Endodermal cell (in vitro differentiated cells): ENCODE measurements around the gene LIMK2. TPM values are rescaled to one million over a fixed set of nuclear protein-coding genes. Genes with fewer than 3 reads are reported as not detected.

Experiments used
- DNase-seq: peaks from one replicate; pipeline ENCODE4 v3.0.0-alpha.2; 2017
- H3K27ac ChIP-seq: 2 replicates; pipeline ENCODE4 v1.5.1; 2013; ENCODE audit warnings: mild to moderate bottlenecking, low read depth, low read length, moderate library complexity
- H3K27me3 ChIP-seq: 2 replicates; pipeline ENCODE4 v1.6.1; 2013; ENCODE audit warnings: mild to moderate bottlenecking, low read length, moderate library complexity; ENCODE audit not compliant: insufficient read depth, control insufficient read depth, poor library complexity, severe bottlenecking
- H3K36me3 ChIP-seq: 2 replicates; pipeline ENCODE4 v1.7.0; 2013; ENCODE audit warnings: mild to moderate bottlenecking, low read length, moderate library complexity; ENCODE audit not compliant: control insufficient read depth, insufficient read depth
- H3K4me1 ChIP-seq: one replicate; pipeline ENCODE4 v1.7.0; 2013; ENCODE audit warnings: low read length; ENCODE audit not compliant: control insufficient read depth, insufficient read depth
- H3K4me3 ChIP-seq: 2 replicates; pipeline ENCODE4 v1.5.1; 2013; ENCODE audit warnings: mild to moderate bottlenecking, low read length, moderate library complexity
- H3K9ac ChIP-seq: 2 replicates; pipeline ENCODE4 v1.6.1; 2013; ENCODE audit warnings: mild to moderate bottlenecking, low read length, moderate library complexity; ENCODE audit not compliant: poor library complexity, severe bottlenecking; ENCODE audit errors: extremely low read depth
- H3K9me3 ChIP-seq: 2 replicates; pipeline ENCODE4 v1.6.1; 2013; ENCODE audit warnings: mild to moderate bottlenecking, low read length, moderate library complexity; ENCODE audit not compliant: control insufficient read depth
- H3K27ac Mint-ChIP-seq: 2 replicates; pipeline ENCODE4 v1.8.0; 2020; ENCODE audit warnings: mixed read lengths
- H3K27me3 Mint-ChIP-seq: 2 replicates; pipeline ENCODE4 v1.8.0; 2021; ENCODE audit warnings: mild to moderate bottlenecking, mixed read lengths; ENCODE audit not compliant: insufficient read depth
- H3K36me3 Mint-ChIP-seq: 2 replicates; pipeline ENCODE4 v1.8.0; 2020; ENCODE audit warnings: low read depth, mixed read lengths
- H3K4me1 Mint-ChIP-seq: 2 replicates; pipeline ENCODE4 v1.8.0; 2020; ENCODE audit warnings: mixed read lengths
- H3K4me3 Mint-ChIP-seq: 2 replicates; pipeline ENCODE4 v1.8.0; 2020; ENCODE audit warnings: mild to moderate bottlenecking, moderate library complexity, mixed read lengths
- H3K9me3 Mint-ChIP-seq: 2 replicates; pipeline ENCODE4 v1.8.0; 2020; ENCODE audit warnings: mild to moderate bottlenecking, mixed read lengths
- CTCF ChIP-seq: fragments of 200-600 bp; sonication (generic); conservative IDR thresholded peaks from 2 replicates; pipeline ENCODE4 v1.5.0; 2021; ENCODE audit warnings: antibody characterized with exemption, mild to moderate bottlenecking
- WGBS, 2 experiments: methylation state at CpG; one replicate each; pipeline versions ENCODE4 v1.1.5 to v1.1.7; 2013; ENCODE audit warnings: missing lambda C conversion rate in 2 of 2, mixed read lengths in 1 of 2; ENCODE audit not compliant: insufficient coverage in 1 of 2, insufficient read length in 1 of 2; 5-methylcytosine and 5-hydroxymethylcytosine counted together
- total RNA-seq, 2 donors: library from RNA; stranded (reverse); fragmentation: NEBNext Ultra II Directional in 1 of 2; extraction: Animal tissue kit (Norgen Biotek cat#: 25700) in 1 of 2; gene quantifications; 2 replicates in 1 of 2; 3 replicates in 1 of 2; pipeline ENCODE4 v1.2.1, GENCODE V29; 2021

LIMK2 gene
- total RNA-seq, 2 donors from 2014 or later, result 41.4 to 42.2 TPM

- peaks cover 10% of the 10 kb centered on the region for H3K36me3 ChIP-seq
- Mint-ChIP-seq H3K4me3 (no peak overlapping the region), H3K4me1 (peaks cover 3% of the 10 kb centered on the region), H3K9me3 (no peaks in the 10 kb centered on the region), H3K27me3 (no peaks in the 10 kb centered on the region), H3K36me3 (peaks cover 23% of the 10 kb centered on the region), H3K27ac (no peak overlapping the region)
- H3K4me1 ChIP-seq, result no peaks in the 10 kb centered on the region
- no peak for DNase-seq
- no peaks in the 10 kb centered on the region for H3K27me3 ChIP-seq
- WGBS, 2 experiments, result 69 to 80% methylated on average over 5 to 8 of the region's 8 CpGs
- H3K9me3 ChIP-seq, result no peaks in the 10 kb centered on the region
- no peak overlapping the region for H3K27ac ChIP-seq
- H3K9ac ChIP-seq, result no peak overlapping the region
- no peak overlapping the region for H3K4me3 ChIP-seq
- TF ChIP-seq CTCF, result no peak
These were observed 5.0 kb upstream of the LIMK2 start for GRCh38 chr22:31206896-31207687.

DNA sequence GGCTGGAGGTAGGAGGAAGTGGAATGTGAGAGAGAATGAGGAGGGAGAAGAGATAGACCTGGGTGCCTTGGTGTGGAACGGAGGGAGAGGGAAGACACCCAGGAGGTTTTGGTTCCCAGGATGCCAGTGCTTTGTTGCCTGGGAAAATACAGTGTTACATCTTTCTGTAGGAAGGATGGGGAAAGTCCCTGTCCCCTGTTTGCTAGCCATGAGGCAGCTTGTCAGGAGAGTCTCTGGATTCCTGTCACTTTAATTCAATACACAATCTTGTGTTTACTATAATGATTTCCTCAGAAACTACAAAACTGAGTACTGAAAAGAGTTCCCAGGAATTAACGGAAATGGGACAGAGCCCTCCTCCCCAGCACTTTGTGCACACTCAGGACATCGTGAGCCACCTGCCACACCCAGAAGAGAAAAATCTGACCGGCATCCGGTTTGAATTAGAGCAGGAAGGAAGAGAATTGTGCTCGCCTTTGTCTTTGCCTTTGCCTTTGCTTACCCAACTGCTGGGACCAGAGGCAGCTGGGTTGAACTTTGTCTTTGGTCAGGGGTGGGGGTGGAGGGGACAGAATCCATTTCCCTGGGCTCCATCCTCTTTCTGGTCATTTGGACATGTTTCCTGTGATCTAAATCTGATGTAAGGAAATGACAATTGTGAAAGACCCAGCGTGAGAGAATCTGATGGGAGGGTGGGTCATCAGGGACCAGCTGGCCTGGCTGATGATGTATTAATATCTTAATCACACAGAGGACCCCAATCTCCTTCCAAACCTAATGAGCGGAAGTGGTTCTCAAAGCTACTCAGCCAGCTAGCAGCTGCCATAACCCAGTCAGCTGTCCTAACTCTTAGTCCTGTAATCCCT lies 1.3 kb upstream of the LIMK2 start:
- no peak for TF ChIP-seq CTCF
- DNase-seq, result no peak
- no peaks in the 10 kb centered on the region for H3K27me3 Mint-ChIP-seq
- H3K36me3 Mint-ChIP-seq, result peaks cover 7% of the 10 kb centered on the region
- no peak overlapping the region for H3K27ac ChIP-seq
- H3K9me3 ChIP-seq, result no peaks in the 10 kb centered on the region
- WGBS, 2 experiments, result 93 to 100% methylated on average over 1 to 8 of the region's 8 CpGs
- no peaks in the 10 kb centered on the region for H3K36me3 ChIP-seq
- peaks cover 8% of the 10 kb centered on the region for H3K4me1 Mint-ChIP-seq
- no peak overlapping the region for H3K9ac ChIP-seq
- H3K4me3 Mint-ChIP-seq, result no peak overlapping the region
- no peaks in the 10 kb centered on the region for H3K27me3 ChIP-seq
- H3K9me3 Mint-ChIP-seq, result no peaks in the 10 kb centered on the region
- no peaks in the 10 kb centered on the region for H3K4me1 ChIP-seq
- H3K27ac Mint-ChIP-seq, result no peak overlapping the region
- no peak overlapping the region for H3K4me3 ChIP-seq

DNA sequence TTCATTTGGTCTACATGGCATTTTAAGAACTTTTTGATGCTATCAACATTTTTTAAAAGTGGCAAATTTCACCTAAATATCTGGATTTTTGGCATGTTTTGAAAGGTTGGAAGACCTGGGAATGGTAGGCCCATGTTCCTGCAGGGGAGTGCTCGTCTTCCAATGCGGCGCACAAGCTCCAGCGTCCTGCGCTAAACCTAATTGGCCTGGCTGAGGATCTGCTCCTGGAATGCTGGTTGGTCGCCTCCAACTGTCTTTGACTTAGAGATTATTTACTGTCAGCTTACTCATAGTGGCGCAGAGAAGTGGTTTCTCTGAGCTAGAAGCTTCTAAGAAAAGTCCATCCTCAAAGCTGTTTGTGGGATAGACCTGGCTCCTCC lies 626 bp upstream of the LIMK2 start:
- H3K36me3 ChIP-seq, result no peaks in the 10 kb centered on the region
- Mint-ChIP-seq H3K36me3 (peaks cover 6% of the 10 kb centered on the region), H3K27me3 (no peaks in the 10 kb centered on the region), H3K9me3 (no peaks in the 10 kb centered on the region), H3K4me3 (peak overlapping the region; percentile 88), H3K27ac (peak overlapping the region; percentile 80), H3K4me1 (peaks cover 8% of the 10 kb centered on the region)
- no peak overlapping the region for H3K27ac ChIP-seq
- H3K4me1 ChIP-seq, result no peaks in the 10 kb centered on the region
- no peak overlapping the region for H3K9ac ChIP-seq
- WGBS, 2 experiments, result 91 to 98% methylated on average over 7 of the region's 7 CpGs
- no peak overlapping the region for H3K4me3 ChIP-seq
- TF ChIP-seq CTCF, result no peak
- no peaks in the 10 kb centered on the region for H3K27me3 ChIP-seq
- no peaks in the 10 kb centered on the region for H3K9me3 ChIP-seq
- no peak for DNase-seq
